GM23338 (cell line): Measurements from ENCODE around the gene CNOT8. TPM values are rescaled to one million over a fixed set of nuclear protein-coding genes. Genes with fewer than 3 reads are reported as not detected.

Experiments
- ATAC-seq: fragments of 200-7000 bp; cut with Tn5 transposase; 3 replicates; pipeline ENCODE4 v1.9.1; 2020
- DNase-seq: peaks from one replicate; pipeline ENCODE4 v3.0.0-alpha.2; 2015; ENCODE audit warnings: low spot score
- H2AFZ ChIP-seq: fragments of 200-600 bp; sonication (generic); 2 replicates; pipeline ENCODE4 v1.8.0; 2016; ENCODE audit warnings: antibody characterized with exemption, mild to moderate bottlenecking, moderate library complexity
- H3F3A ChIP-seq: fragments of 200-600 bp; sonication (generic); replicated peaks from 2 replicates; pipeline ENCODE4 v1.8.0; 2017; ENCODE audit warnings: antibody characterized with exemption, mixed run types, low read depth
- H3K27ac ChIP-seq: fragments of 200-600 bp; sonication (generic); 2 replicates; pipeline ENCODE4 v1.6.1; 2016; ENCODE audit warnings: low read depth
- H3K27me3 ChIP-seq: fragments of 200-600 bp; sonication (generic); 2 replicates; pipeline ENCODE4 v1.8.0; 2016; ENCODE audit warnings: mild to moderate bottlenecking, mixed run types, moderate library complexity; ENCODE audit not compliant: insufficient read depth
- H3K36me3 ChIP-seq: fragments of 200-600 bp; sonication (generic); 2 replicates; pipeline ENCODE4 v1.8.0; 2016; ENCODE audit warnings: mild to moderate bottlenecking; ENCODE audit not compliant: insufficient read depth
- H3K4me1 ChIP-seq: fragments of 200-600 bp; sonication (generic); 2 replicates; pipeline ENCODE4 v1.8.0; 2016; ENCODE audit warnings: mild to moderate bottlenecking, moderate library complexity; ENCODE audit not compliant: insufficient read depth
- H3K4me2 ChIP-seq: fragments of 200-600 bp; sonication (generic); 2 replicates; pipeline ENCODE4 v1.7.1; 2017; ENCODE audit warnings: mixed run types
- H3K4me3 ChIP-seq: fragments of 200-600 bp; sonication (generic); 2 replicates; pipeline ENCODE4 v1.6.1; 2016; ENCODE audit warnings: mixed run types
- H3K79me2 ChIP-seq: fragments of 200-600 bp; sonication (generic); replicated peaks from 2 replicates; pipeline ENCODE4 v1.8.0; 2017; ENCODE audit warnings: mild to moderate bottlenecking; ENCODE audit not compliant: insufficient read depth
- H3K9me2 ChIP-seq: fragments of 200-600 bp; sonication (generic); 2 replicates; pipeline ENCODE4 v1.8.0; 2017; ENCODE audit not compliant: insufficient read depth
- H4K20me1 ChIP-seq: fragments of 200-600 bp; sonication (generic); replicated peaks from 2 replicates; pipeline ENCODE4 v1.8.0; 2017; ENCODE audit warnings: mild to moderate bottlenecking; ENCODE audit not compliant: insufficient read depth
- H3K27ac Mint-ChIP-seq: 2 replicates; pipeline ENCODE4 v1.8.0; 2020; ENCODE audit warnings: inconsistent platforms, mild to moderate bottlenecking, moderate library complexity, mixed read lengths
- H3K27me3 Mint-ChIP-seq: 3 replicates; pipeline ENCODE4 v1.8.0; 2022; ENCODE audit warnings: low read depth, mild to moderate bottlenecking, moderate library complexity, mixed read lengths, inconsistent platforms; ENCODE audit not compliant: insufficient read depth, poor library complexity
- H3K36me3 Mint-ChIP-seq: 3 replicates; pipeline ENCODE4 v1.8.0; 2021; ENCODE audit warnings: low read depth, mild to moderate bottlenecking, inconsistent platforms, moderate library complexity, mixed read lengths
- H3K4me1 Mint-ChIP-seq: 3 replicates; pipeline ENCODE4 v1.8.0; 2020; ENCODE audit warnings: mild to moderate bottlenecking, inconsistent platforms, mixed read lengths
- H3K4me3 Mint-ChIP-seq: 3 replicates; pipeline ENCODE4 v1.8.0; 2021; ENCODE audit warnings: moderate library complexity, mild to moderate bottlenecking, inconsistent platforms, mixed read lengths
- H3K9me3 Mint-ChIP-seq: 3 replicates; pipeline ENCODE4 v1.8.0; 2020; ENCODE audit warnings: moderate library complexity, mild to moderate bottlenecking, inconsistent platforms, mixed read lengths
- CREB1 ChIP-seq: fragments of 250-450 bp; sonication (Bioruptor Pico); IDR thresholded peaks from 2 replicates; pipeline ENCODE4 v1.5.0; 2020; ENCODE audit warnings: low read depth, mild to moderate bottlenecking, moderate library complexity
- EZH2 ChIP-seq: fragments of 200-600 bp; sonication (generic); IDR thresholded peaks from one replicate; pipeline ENCODE4 v1.8.0; 2017; ENCODE audit warnings: antibody characterized with exemption, mild to moderate bottlenecking, low read depth; ENCODE audit not compliant: unreplicated experiment
- EZH2phosphoT487 ChIP-seq: fragments of 200-600 bp; sonication (generic); IDR thresholded peaks from one replicate; pipeline ENCODE4 v1.8.1; 2018; ENCODE audit warnings: antibody characterized with exemption; ENCODE audit not compliant: unreplicated experiment
- JUNB ChIP-seq: IDR thresholded peaks from one replicate; pipeline ENCODE4 v1.6.1; 2016; ENCODE audit warnings: antibody characterized with exemption; ENCODE audit not compliant: unreplicated experiment
- NANOG ChIP-seq: IDR thresholded peaks from 2 replicates; pipeline ENCODE4 v1.6.1; 2016; ENCODE audit warnings: antibody characterized with exemption, borderline replicate concordance
- POLR2AphosphoS5 ChIP-seq: IDR thresholded peaks from 2 replicates; pipeline ENCODE4 v1.6.1; 2016; ENCODE audit warnings: antibody characterized with exemption, low read depth
- REST ChIP-seq: IDR thresholded peaks from one replicate; pipeline ENCODE4 v1.6.1; 2018; ENCODE audit warnings: antibody characterized with exemption; ENCODE audit not compliant: unreplicated experiment
- STAT1 ChIP-seq: IDR thresholded peaks from one replicate; pipeline ENCODE4 v1.6.1; 2016; ENCODE audit warnings: antibody characterized with exemption; ENCODE audit not compliant: unreplicated experiment
- ZNF114 ChIP-seq: fragments of 250-450 bp; sonication (Bioruptor Pico); IDR thresholded peaks from 2 replicates; pipeline ENCODE4 v1.5.0; 2020; ENCODE audit warnings: mild to moderate bottlenecking, moderate library complexity
- ZNF331 ChIP-seq: fragments of 250-450 bp; sonication (Bioruptor Pico); IDR thresholded peaks from 2 replicates; pipeline ENCODE4 v1.5.0; 2020; ENCODE audit warnings: low read depth, mild to moderate bottlenecking, moderate library complexity
- polyA plus RNA-seq: library from polyadenylated mRNA; unstranded; fragments of >200 nt; fragmentation: Nextera tagmentation; extraction: Ambion mirVana; gene quantifications from 2 replicates; pipeline ENCODE4 v1.2.1, GENCODE V29; 2016
- total RNA-seq: library from RNA; depleted of rRNA; stranded (reverse); fragments of >200 nt; shearing (Covaris generic); gene quantifications from 2 replicates; pipeline ENCODE4 v1.2.3, GENCODE V29; 2014
- TF ChIP-seq, protein P1 (sequence below): IDR thresholded peaks from 2 replicates; pipeline ENCODE4 v1.6.1; 2016; ENCODE audit warnings: antibody characterized with exemption
- TF ChIP-seq, protein P2 (sequence below): fragments of 250-450 bp; sonication (Bioruptor Pico); IDR thresholded peaks from 2 replicates; pipeline ENCODE4 v1.5.0; 2020; ENCODE audit warnings: mild to moderate bottlenecking, moderate library complexity
- TF ChIP-seq, protein P3 (sequence below), 2 experiments: fragments of 200-600 bp in 1 of 2; sonication (generic) in 1 of 2; conservative IDR thresholded peaks; 2 replicates each; pipeline versions ENCODE4 v1.5.1 to v1.6.1; 2016 to 2017; ENCODE audit warnings: antibody characterized with exemption in 2 of 2, low read depth in 2 of 2, mild to moderate bottlenecking in 2 of 2, moderate library complexity in 1 of 2

CNOT8 gene
- total and polyA plus RNA-seq, 2 experiments from 2014 or later: 31.2 to 77.7 TPM

DNA sequence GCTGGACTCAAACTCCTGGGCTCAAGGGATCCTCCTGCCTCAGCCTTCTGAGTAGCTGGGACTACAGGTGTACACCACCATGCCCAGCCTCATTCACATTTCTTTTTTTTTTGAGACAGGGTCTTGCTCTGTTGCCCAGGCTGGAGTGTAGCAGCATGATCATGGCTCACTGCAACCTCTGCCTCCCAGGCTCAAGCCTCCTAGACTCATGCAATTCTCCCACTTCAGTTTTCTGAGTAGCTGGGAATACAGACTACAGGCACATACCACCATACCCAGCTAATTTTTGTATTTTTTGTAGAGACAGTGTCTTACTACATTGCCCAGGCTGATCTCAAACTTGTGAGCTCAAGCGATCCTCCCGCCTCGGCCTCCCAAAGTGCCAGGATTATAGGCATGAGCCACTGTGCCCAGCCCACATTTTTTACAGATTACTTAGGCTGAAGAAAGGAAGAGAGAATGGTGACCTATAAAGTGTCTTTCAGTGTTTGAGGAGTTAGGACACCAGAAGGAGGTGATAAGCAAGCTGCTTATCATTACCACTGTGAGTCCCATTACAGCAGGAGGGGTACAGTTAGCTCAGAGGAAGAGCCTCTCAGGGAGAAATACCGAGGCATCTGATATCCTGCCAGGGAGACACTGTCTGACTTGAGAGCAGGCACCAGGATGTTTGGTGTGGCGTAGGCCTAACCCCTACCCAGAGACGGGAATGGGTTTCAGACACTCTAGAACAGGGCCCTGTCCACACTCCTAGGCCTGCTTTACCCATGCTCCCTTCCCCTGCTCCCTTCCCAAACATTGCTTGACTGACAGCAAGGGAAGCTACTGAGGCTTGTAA is 17.8 kb upstream of the CNOT8 start:
- H3K4me2 ChIP-seq: no peak overlapping the region
- Mint-ChIP-seq H3K4me3 (no peak overlapping the region), H3K4me1 (no peaks in the 10 kb centered on the region)

More for the DNA sequence above, 17.8 kb upstream of the CNOT8 start:
- Histone ChIP-seq H3K79me2 (no peaks in the 10 kb centered on the region), H2AFZ (no peak overlapping the region), H3F3A (no peaks in the 10 kb centered on the region), H3K36me3 (no peaks in the 10 kb centered on the region), H3K4me3 (no peak overlapping the region), H3K27me3 (no peaks in the 10 kb centered on the region), H3K27ac (no peak overlapping the region), H3K9me2 (no peaks in the 10 kb centered on the region), H3K4me1 (no peaks in the 10 kb centered on the region), H4K20me1 (no peaks in the 10 kb centered on the region)
- no peak for ATAC-seq
- no peak for DNase-seq
- H3K27me3 Mint-ChIP-seq: no peaks in the 10 kb centered on the region
- H3K27ac Mint-ChIP-seq: no peak overlapping the region
- H3K9me3 Mint-ChIP-seq: no peaks in the 10 kb centered on the region
- no peaks in the 10 kb centered on the region for H3K36me3 Mint-ChIP-seq
- no peak for TF ChIP-seq EZH2phosphoT487
- no peak for TF ChIP-seq NANOG
- no peak for TF ChIP-seq REST
- TF ChIP-seq, protein P1, sequence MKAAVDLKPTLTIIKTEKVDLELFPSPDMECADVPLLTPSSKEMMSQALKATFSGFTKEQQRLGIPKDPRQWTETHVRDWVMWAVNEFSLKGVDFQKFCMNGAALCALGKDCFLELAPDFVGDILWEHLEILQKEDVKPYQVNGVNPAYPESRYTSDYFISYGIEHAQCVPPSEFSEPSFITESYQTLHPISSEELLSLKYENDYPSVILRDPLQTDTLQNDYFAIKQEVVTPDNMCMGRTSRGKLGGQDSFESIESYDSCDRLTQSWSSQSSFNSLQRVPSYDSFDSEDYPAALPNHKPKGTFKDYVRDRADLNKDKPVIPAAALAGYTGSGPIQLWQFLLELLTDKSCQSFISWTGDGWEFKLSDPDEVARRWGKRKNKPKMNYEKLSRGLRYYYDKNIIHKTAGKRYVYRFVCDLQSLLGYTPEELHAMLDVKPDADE: no peak
- TF ChIP-seq CREB1 (CRISPR knock-in tag): no peak
- TF ChIP-seq POLR2AphosphoS5: no peak
- TF ChIP-seq, protein P2, sequence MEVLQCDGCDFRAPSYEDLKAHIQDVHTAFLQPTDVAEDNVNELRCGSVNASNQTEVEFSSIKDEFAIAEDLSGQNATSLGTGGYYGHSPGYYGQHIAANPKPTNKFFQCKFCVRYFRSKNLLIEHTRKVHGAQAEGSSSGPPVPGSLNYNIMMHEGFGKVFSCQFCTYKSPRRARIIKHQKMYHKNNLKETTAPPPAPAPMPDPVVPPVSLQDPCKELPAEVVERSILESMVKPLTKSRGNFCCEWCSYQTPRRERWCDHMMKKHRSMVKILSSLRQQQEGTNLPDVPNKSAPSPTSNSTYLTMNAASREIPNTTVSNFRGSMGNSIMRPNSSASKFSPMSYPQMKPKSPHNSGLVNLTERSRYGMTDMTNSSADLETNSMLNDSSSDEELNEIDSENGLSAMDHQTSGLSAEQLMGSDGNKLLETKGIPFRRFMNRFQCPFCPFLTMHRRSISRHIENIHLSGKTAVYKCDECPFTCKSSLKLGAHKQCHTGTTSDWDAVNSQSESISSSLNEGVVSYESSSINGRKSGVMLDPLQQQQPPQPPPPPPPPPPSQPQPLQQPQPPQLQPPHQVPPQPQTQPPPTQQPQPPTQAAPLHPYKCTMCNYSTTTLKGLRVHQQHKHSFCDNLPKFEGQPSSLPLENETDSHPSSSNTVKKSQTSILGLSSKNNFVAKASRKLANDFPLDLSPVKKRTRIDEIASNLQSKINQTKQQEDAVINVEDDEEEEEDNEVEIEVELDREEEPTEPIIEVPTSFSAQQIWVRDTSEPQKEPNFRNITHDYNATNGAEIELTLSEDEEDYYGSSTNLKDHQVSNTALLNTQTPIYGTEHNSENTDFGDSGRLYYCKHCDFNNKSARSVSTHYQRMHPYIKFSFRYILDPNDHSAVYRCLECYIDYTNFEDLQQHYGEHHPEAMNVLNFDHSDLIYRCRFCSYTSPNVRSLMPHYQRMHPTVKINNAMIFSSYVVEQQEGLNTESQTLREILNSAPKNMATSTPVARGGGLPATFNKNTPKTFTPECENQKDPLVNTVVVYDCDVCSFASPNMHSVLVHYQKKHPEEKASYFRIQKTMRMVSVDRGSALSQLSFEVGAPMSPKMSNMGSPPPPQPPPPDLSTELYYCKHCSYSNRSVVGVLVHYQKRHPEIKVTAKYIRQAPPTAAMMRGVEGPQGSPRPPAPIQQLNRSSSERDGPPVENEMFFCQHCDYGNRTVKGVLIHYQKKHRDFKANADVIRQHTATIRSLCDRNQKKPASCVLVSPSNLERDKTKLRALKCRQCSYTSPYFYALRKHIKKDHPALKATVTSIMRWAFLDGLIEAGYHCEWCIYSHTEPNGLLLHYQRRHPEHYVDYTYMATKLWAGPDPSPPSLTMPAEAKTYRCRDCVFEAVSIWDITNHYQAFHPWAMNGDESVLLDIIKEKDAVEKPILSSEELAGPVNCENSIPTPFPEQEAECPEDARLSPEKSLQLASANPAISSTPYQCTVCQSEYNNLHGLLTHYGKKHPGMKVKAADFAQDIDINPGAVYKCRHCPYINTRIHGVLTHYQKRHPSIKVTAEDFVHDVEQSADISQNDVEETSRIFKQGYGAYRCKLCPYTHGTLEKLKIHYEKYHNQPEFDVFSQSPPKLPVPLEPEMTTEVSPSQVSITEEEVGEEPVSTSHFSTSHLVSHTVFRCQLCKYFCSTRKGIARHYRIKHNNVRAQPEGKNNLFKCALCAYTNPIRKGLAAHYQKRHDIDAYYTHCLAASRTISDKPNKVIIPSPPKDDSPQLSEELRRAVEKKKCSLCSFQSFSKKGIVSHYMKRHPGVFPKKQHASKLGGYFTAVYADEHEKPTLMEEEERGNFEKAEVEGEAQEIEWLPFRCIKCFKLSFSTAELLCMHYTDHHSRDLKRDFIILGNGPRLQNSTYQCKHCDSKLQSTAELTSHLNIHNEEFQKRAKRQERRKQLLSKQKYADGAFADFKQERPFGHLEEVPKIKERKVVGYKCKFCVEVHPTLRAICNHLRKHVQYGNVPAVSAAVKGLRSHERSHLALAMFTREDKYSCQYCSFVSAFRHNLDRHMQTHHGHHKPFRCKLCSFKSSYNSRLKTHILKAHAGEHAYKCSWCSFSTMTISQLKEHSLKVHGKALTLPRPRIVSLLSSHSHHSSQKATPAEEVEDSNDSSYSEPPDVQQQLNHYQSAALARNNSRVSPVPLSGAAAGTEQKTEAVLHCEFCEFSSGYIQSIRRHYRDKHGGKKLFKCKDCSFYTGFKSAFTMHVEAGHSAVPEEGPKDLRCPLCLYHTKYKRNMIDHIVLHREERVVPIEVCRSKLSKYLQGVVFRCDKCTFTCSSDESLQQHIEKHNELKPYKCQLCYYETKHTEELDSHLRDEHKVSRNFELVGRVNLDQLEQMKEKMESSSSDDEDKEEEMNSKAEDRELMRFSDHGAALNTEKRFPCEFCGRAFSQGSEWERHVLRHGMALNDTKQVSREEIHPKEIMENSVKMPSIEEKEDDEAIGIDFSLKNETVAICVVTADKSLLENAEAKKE (CRISPR knock-in tag): no peak
- TF ChIP-seq, protein P3, sequence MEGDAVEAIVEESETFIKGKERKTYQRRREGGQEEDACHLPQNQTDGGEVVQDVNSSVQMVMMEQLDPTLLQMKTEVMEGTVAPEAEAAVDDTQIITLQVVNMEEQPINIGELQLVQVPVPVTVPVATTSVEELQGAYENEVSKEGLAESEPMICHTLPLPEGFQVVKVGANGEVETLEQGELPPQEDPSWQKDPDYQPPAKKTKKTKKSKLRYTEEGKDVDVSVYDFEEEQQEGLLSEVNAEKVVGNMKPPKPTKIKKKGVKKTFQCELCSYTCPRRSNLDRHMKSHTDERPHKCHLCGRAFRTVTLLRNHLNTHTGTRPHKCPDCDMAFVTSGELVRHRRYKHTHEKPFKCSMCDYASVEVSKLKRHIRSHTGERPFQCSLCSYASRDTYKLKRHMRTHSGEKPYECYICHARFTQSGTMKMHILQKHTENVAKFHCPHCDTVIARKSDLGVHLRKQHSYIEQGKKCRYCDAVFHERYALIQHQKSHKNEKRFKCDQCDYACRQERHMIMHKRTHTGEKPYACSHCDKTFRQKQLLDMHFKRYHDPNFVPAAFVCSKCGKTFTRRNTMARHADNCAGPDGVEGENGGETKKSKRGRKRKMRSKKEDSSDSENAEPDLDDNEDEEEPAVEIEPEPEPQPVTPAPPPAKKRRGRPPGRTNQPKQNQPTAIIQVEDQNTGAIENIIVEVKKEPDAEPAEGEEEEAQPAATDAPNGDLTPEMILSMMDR (conservative IDR thresholded peaks at IDR 0.05; ENCODE audit: low read depth in 2 of 2): no peak
- no peak for TF ChIP-seq ZNF114 (CRISPR knock-in tag)
- no peak for TF ChIP-seq JUNB
- no peak for TF ChIP-seq STAT1
- no peak for TF ChIP-seq EZH2
- no peak for TF ChIP-seq ZNF331 (CRISPR knock-in tag)
